ENCODE measurements around the gene PAN3.

GRCh38 chr13:28251466-28251865, 113.1 kb downstream of the PAN3 start:
- TF ChIP-seq POLR2A (IDR thresholded peaks at IDR 0.05) (no peak), CTCF (IDR thresholded peaks at IDR 0.05) (no peak), POLR2AphosphoS5 (IDR thresholded peaks at IDR 0.05) (no peak)

All from sigmoid colon (tissue), 4 donors.